IPS-NIHi7 (cell line): Measurements from ENCODE around the gene SDHC.
A peak's percentile ranks its signal among the peaks of the same experiment; 100 is the strongest.
"Not testable (repeated sequence)": the region's sequence is repeated elsewhere in the genome, so short reads cannot be mapped to it uniquely, and the experiment has no call there.

ENCODE experiments used
- DNase-seq: peaks from one replicate; pipeline ENCODE4 v3.0.0; 2012; ENCODE audit warnings: mixed read lengths; ENCODE audit errors: extremely low spot score

SDHC gene

DNA sequence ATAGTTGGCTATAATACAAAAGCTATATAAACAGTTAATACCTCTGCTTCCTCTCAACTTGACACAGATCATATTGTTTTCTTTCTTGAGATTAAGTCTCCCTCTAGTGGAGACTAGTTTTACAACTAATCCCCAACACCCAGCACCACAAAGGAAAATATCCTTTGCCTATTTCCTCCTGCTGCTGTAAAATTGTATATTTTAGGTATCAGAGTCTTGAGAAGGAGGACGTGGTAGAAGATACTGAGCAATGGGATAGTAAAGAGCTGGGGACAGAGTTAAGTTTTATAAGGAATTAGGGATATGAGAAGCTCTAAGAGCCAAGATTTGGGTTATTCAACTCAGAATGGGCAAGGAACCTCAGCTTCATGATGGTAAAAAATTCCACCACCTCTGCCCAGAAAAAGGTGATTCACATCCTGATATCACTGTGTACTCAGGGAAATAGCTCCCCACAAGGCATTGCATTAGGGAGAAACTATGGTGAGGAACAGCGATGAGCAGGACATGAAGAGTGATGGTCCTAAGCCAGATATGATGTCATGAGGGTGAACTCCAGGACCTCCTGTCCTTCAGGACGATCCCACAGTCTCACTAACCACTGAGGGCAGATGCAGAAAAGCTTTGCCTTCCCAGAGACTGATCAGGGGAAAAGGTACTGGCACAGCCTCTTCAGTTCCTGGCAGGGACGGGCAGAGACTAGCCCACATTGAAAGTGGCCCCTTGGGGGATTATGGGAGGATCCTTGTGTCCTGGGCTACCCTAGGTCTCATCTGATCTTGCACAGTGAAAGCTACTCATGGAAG, 68.2 kb downstream of the SDHC start:
- DNase-seq, result peak; percentile 31

DNA sequence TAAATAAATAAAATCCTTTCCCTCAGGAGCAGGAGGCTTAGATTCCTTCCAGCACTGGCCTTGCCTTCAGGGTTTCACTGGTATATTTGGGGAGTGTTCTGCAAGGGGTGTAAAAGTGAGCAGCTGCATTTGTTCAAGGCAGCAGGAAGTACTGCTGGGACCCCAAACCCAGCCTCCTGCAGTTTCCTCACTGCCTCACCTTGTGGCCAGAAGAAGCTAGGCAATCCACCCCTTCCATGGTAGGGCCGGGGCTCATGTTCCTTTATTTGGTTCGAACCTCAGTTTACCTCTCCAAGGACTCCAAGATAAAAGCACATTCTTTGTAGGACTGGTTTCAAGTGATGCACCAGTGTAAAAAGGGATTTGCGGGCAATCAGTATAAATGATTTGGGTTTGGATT, 74.5 kb downstream of the SDHC start:
- peak; percentile 27 for DNase-seq

DNA sequence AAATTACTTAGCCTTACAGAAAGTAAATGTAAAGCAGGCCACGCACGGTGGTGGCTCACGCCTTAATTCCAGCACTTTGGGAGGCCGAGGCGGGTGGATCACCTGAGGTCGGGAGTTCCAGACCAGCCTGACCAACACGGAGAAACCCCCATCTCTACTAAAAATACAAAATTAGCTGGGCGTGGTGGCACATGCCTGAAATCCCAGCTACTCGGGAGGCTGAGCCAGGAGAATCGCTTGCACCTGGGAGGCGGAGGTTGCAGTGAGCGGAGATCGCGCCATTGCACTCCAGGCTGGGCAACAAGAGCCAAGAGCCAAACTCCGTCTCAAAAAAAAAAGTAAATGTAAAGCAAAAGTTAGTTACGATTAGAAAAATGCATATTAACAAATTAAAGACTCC, 75.0 kb downstream of the SDHC start:
- DNase-seq, result not testable (repeated sequence)

DNA sequence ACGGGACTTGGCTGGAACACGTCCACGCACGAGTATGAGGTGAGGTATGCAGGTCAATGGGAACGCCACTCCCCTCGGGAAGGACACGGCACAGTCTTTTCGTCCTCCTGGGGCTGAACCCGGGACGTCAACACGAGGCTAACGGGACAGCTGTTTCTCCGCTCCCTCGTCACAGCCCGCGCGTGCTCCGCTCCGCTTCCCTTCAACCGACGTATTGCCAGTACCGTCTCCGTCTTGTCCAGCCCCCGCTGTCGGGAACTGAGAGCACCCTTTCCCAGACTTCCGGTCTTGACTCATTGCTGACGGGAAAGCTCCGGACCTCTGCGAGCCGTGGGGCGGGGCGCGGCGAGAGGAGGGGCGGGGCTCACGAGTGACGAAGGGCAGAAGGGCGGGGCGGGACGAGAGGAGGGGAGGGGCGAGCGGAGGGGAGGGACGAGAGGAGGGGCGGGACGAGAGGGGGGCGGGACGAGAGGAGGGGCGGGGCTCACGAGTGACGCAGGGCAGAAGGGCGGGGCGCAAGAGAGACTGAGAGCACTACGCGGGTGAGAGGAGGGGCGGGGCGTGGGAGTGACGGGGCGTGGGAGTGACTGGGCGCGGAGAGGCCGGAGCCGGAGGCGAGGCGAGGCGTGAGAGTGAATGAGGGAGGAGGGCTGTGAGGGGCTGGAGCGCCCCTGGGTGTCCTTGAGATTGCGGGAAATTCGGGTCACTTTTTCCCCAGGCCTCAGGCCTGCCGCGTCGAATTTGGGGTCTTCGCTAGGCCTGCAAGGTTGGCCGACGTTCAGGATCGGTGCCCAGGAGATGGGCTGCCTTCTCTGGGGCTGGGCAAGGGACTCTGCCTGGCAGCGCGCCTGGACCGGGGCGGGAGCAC, 75.7 kb downstream of the SDHC start:
- peak; percentile 94 for DNase-seq

DNA sequence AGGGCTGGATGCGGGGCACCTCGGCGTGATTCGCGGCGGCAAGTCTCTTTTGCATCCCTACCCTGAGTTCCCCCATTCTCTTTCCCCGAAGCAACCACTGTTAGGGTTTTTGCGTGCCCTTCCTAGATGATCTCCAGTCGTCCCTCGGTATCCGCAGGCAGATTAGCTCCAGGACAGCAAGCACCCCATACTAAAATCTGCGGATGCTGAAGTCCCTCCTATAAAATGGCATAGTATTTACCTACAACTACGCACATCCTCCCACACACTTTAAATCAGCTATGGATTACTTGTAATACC, 76.3 kb downstream of the SDHC start:
- DNase-seq, result no peak

DNA sequence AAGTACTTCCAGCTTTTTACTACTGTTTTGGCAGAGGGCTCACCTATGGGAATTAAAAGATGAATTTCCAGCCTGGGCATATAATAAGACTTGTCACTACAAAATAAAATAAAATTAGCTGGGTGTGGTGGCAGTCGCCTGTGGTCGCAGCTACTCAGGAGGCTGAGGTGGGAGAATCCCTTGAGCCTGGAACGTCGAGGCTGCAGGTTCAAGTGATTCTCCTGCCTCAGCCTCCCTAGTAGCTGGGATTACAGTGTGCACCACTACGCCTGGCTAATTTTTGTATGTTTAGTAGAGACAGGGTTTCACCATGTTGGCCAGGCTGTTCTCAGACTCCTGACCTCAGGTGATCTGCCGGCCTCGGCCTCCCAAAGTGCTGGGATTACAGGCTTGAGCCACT, 77.0 kb downstream of the SDHC start:
- not testable (repeated sequence) for DNase-seq

DNA sequence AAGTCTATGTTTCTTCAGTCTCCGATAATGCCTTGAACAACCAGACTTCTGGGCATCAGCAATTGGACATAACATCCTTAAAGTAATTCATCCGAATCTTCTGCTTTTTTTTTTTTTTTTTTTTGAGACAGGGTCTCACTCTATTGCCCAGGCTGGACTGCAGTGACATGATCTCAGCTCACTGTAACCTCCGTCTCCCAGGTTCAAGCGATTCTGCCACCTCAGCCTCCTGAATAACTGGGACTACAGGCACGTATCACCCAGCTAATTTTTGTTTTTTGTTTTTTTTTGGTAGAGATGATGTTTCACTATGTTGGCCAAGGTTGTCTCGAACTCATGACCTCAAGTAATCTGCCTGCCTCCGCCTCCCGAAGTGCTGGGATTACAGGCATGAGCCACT, 77.4 kb downstream of the SDHC start:
- DNase-seq, result no peak

DNA sequence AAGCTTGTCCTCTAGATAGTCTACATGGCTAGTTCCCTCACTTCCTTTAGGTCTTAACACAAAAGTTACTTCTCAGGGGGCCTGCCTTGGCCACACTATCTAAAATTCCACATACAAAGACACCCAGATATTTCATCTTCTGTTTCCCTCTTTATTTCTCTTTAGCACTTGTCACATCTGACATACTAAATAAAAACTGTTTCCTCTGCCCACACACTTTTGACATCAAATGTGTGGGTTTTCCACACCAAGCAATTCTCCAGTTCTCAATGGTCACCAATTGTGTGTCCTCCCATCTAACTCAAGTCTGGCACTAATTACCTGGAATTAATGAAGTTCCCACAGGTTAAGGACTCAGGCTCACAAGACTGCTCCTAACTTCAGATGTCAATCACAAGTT, 79.0 kb downstream of the SDHC start:
- no peak for DNase-seq

DNA sequence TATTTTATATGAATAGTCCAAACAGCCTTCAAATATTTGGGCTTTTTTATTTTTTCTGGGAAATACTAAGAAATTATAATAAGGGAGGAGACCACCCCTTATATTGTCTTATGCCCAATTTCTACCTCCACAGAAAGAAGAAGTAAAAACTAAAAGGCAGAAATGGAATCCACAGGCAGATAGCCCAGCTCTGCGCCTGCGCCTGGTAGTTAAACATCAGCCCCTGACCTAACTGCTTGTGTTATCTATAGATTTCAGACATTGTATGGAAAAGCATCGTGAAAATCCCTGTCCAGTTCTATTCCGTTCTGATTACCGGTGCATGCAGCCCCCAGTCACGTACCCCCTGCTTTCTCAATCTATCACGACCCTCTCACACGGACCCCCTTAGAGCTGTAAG, 82.9 kb downstream of the SDHC start:
- DNase-seq, result not testable (repeated sequence)

DNA sequence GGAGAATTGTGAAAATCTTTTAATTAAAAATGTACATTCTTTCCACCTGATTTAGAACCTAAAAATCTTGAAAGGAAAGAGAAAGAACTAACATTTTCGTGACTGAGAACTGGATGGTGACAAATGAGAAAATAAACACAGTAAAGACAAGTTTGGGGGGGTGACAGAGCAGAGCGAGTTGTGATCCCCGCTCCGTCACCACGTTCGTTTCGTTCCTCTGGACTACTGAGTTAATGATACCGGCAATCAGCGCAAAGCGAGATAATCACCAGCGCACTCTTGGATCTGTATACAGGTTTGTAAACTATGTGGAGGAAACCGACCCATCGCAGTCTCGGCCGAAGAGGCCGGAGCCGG, 84.7 kb downstream of the SDHC start:
- no peak for DNase-seq

DNA sequence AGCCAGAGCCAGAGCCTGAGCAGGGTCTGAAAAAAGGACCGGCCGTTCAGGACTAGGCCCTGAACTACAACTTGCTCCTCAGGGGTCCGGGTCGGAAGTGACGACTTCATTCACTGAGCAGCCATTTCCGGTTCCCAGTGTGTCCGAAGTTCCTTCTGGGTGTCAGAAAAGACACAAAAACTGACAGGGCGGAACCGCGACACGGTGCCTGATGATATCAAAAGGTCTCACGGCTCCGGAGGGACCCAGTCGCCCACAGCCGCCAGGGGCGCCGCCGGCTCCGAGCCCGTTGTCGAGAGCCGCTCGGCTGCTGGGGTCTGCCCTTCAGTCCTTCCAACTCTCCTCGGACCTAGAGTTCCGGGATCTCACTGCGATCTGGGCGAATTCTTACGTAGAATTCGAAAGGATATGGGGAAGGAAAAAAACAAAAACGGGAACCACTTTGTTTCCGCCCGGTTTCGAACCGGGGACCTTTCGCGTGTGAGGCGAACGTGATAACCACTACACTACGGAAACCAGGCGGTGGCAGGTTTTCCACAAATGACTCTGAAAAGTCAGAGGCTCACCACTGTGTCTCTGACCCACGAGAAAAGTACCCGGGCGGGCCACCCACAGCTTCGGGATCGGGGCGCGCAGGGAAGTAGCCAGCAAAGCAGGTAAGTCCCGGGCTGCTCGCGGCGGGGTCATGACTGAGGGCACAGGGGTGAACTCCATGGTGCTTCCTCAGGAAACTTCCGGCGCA, 85.2 kb downstream of the SDHC start:
- peak; percentile 72 for DNase-seq

DNA sequence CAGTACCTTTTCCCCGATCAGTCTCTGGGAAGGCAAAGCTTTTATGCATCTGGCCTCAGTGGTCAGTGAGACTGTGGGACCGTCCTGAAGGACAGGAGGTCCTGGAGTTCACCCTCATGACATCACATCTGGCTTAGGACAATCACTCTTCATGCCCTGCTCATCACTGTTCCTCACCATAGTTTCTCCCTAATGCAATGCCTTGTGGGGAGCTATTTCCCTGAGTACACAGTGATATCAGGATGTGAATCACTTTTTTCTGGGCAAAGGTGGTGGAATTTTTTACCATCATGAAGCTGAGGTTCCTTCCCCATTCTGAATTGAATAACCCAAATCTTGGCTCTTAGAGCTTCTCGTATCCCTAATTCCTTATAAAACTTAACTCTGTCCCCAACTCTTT, 88.3 kb downstream of the SDHC start:
- no peak for DNase-seq

DNA sequence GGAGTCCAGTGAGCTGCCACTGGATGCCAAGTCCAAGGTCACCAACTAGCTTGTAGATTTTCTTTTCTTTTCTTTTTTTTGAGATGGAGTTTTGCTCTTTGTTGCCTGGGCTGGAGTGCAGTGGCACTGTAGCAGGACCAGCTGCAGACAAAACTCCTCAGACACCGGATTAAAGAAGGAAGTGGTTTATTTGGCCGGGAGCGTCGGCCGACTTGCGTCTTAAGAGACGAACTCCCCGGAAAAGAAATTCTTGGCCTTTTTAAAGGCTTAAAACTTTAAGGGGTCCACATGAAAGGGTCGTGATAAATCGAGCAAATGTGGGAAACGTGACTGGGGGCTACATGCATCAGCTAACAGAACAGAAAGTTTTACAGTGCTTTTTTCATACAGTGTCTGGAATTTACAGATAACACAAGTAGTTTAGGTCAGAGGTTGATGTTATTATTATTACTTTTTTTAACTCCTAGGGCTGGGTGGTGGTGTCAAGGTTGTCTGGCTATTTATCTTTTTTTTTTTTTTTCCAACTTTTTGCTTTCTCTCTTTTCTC, 89.9 kb downstream of the SDHC start:
- no peak for DNase-seq

DNA sequence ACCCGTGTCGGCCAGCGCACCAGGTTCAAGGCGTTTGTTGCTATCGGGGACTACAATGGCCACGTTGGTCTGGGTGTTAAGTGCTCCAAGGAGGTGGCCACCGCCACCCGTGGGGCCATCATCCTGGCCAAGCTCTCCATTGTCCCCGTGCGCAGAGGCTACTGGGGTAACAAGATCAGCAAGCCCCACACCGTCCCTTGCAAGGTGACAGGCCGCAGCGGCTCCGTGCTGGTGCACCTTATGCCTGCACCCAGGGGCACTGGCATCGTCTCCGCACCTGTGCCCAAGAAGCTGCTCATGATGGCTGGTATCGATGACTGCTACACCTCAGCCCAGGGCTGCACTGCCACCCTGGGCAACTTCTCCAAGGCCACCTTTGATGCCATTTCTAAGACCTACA, 92.4 kb downstream of the SDHC start:
- DNase-seq, result not testable (repeated sequence)

DNA sequence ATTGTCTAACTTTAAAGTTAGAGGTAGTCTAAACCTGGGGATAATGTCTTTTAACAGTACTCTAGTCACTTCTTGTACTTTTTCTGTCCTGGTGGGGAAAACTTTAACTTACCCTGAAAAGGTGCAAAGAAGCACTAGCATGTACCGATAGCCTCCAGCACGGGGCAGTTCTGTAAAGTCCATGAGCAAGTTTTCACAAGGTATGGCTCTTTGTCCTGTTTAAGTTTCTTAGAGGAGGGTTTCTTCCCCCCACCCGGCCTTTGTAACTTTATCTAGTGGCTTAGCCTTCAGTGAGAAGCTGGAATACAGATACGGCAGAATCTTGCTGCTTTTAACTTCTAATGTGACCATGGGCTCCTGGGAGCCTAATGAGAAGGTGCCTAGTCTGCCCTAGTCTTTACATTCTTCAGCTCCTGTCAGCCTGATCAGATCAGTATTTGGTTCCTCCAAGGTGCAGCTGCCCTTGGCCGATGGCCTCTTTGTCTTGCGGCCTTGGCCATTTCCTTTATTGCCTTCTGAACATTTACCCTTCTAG, 93.3 kb downstream of the SDHC start:
- no peak for DNase-seq

DNA sequence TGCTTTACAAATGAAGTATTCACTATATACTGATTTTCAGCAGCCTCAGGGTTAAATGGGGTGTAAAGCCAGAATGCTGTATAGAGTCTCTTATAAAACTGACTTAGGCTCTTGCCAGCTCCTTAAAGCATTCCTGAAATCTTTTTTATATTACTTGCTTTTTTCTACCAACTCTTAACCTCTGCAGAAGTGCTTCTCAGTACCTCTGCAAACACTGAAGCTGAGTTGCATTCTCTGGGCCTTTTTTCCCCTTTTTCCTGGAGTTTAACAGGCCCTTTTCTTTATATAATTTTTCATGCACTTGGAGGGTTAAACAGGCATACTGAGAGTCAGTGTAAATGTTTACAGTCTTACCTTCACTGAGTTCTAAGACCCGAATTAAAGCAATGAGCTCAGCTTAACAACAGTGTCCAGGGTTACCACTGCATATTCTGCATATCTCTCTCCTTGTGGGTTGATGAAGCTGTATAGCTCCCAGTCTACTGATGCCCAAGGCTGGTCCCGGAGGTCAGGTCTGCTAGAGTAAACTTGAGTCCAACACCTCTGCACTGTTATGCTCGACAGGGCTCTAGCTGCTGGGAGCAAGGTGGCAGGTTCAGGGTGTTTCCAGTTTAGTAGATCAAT, 94.4 kb downstream of the SDHC start:
- DNase-seq, result no peak

DNA sequence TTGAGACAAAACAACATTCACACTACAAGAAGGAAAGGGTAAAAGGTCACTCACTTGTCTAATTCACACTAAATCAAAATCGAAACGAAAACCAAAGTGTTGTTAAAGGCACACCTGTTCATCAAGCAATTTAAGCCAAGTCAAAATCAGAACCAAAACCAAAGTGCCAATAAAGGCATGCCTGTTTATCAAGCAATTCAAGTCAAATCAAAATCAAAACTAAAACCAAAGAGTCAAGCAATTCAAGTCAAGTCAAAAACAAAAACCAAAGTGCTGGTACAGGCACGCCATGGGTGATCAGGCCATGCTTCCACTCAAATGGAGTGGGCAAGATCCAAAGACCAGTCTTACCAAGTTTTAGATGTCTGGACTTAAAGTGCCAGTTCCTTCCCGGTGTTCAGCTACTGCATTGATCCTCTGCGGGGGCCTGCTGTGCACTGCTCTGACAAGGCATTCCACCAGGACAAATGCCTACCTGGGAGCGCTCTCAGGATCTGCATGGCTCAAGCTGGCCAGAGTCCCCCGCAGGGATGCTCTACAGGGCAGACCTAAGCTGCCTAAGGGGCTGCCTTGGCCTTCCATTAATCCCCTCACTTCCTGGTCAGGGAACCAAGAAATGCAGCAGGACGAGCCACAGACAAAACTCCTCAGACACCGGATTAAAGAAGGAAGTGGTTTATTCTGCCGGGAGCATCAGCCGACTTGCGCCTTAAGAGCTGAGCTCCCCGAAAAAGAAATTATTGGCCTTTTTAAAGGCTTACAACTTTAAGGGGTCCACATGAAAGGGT, 95.9 kb downstream of the SDHC start:
- DNase-seq, result not testable (repeated sequence)

DNA sequence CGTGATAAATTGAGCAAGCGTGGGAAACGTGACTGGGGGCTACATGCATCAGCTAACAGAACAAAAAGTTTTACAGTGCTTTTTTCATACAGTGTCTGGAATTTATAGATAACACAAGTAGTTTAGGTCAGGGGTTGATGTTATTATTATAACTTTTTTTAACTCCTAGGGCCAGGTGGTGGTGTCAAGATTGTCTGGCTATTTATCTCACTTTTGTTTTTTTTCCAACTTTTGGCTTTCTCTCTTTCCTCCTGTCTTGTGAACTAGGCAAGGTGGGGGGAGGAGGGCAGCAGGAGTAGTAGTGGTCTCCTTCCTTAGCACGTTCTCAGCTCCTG, 96.4 kb downstream of the SDHC start:
- not testable (repeated sequence) for DNase-seq
